Fibroblast of skin of left biceps (primary cell): ENCODE data around the gene TRUB2.

Experiments
- DNase-seq, 2 experiments: peaks; one replicate each; pipeline ENCODE4 v3.0.0-alpha.2; 2013; ENCODE audit warnings: low read depth in 2 of 2

The TRUB2 gene

DNA sequence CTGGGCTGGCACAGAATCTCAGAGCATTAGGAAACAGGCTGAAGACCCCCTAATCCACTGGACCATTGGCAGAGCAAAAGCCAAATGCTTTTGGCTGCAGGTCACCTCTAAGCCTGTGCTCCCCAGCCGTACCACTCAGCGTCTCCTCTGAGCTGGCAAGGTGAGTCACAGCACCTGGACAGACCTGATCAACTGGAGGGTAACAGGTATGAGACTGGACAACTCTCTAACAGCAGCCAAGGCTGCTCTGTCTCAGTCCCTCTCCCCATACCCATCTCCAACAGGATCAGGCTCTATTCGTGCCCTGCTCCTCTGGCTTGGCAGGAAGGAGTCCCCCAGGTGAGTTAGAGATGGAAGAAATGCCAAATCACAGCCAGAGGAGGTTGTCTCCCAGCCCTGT, 51.1 kb downstream of the TRUB2 start:
- DNase-seq = no peak

GRCh38 chr9:128266868-128267590, 55.2 kb downstream of the TRUB2 start:
- no peak for DNase-seq

GRCh38 chr9:128265348-128265847, 56.8 kb downstream of the TRUB2 start:
- no peak for DNase-seq

DNA sequence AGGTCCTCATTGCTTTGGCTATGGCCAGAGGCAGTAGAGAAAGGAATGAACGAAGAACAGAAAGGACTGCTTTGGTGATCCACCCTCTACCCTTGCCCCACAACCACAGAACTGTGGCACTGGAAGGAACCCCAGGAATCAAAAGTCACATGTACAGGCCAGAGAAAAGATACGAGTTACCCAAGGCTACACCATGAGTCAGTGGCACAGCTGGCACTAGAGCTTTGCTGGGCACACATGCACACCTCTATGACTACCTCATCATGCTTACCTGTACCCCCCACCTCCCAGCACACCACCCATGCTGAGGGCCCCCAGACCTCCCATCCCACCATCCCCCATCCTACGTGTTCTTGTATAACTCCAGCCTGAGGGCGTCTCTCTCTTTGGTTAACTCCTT, 59.6 kb downstream of the TRUB2 start:
- no peak for DNase-seq

DNA sequence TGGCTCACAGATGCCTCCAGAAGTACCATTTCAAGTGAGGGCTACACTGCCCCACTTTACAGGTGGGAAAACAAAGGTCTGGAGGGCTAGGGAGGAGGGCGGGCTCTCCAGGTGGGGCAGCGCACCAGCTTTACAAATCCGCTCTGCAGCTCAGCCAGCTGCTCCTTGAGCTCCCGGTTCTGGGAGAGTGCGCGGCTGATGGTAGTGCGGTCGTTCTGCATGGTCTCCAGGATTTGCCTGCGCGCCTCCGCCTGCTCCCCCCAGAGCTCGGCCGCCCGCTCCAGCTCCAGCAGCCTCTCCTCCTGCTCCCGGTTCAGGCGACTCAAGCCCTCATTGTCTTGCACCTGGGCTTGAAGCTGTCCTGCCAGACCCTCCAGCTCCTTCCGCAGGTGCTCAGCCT, 61.9 kb downstream of the TRUB2 start:
- no peak for DNase-seq

DNA sequence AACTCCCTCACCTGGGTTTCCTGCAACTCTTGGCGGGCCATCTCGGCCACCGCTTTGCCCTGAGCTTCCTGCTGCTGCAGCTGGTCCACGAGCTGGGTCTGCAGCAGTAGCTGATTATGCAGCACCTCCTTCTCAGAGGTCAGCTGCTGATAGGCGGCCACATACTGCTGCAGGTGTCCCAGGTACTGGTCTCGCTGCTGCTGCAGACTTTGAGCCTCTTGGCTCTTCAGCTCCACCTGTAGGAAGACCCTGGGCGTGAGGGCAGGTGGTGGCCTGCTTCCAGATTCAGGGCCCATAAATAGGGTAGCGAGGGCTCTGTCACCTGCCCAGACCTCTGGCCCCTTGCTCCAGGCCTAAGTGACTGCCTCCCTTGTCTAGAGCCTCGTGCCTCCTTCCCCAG, 63.1 kb downstream of the TRUB2 start:
- no peak for DNase-seq

GRCh38 chr9:128258326-128258725, 63.9 kb downstream of the TRUB2 start:
- DNase-seq = no peak

DNA sequence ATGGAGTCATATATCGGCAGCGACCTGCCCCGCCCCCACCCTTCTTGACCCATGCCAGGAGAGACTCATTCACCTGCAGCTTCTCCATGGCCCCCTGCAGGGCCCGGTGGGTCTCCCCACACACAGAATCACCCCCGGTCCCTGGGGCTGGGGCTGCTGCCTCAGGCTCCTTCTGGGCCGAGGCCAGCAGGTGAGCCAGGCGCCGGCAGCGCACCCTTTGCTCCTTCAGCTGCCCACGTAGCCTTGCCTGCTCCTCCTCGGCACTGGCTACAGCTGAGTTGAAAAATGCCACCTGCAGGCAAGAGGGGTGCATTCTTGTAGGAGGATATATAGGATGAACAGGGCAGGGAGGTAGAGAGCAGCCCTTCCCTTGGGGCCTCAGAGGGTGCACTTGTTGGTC, 64.3 kb downstream of the TRUB2 start:
- no peak for DNase-seq

DNA sequence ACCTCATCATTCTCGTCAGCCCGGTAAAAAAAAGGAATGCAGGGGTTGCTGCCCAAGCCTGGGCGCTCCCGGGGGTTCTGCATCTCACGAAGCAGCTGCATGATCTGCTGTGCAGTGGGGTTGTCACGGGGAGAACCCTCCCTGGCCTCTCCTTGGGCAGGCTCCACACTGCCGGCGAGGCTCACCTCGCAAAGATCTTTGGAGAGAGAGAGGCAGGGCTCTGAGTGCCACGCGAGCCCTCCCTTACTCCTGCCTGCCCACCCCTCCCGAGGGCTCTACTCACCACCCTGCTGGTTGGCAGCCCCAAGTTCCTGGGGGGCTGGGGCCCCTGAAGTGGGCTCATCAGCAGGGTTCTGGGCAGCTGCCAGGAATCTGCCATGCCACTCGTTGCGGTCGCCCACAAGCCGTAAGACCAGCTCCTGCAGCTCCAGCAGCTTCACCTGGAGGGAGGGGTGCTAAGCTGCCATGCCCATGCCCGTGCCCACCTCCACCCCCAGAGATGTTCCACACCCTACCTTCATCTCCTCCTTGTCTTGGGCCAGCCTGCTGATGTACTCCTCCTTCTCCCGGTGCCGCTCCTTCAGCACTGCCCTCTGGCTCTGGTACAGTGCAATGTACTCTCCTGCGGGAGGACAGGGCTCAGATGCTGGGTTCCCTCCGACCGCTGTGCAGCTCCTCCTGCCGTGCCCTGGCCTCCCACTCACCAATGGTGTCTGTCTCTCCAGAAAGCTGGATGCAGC, 65.0 kb downstream of the TRUB2 start:
- no peak for DNase-seq
